Right ventricle myocardium inferior (tissue), 1 donor: ENCODE data around the gene ITGA2. TPM values are rescaled to one million over a fixed set of nuclear protein-coding genes. Genes with fewer than 3 reads are reported as not detected.

Source experiments
- ATAC-seq: fragments of 200-7000 bp; cut with Tn5 transposase; one replicate; pipeline ENCODE4 v1.9.1; 2020; ENCODE audit warnings: mild to moderate bottlenecking, moderate library complexity
- DNase-seq: peaks from one replicate; pipeline ENCODE4 v3.0.0; 2021; ENCODE audit errors: missing footprints
- intact Hi-C: fragments of 100-400 bp; cut with DNase I; formaldehyde crosslinking; loops from one replicate; pipeline ENCODE4 v1.11.0; 2022
- total RNA-seq: library from RNA; stranded (reverse); fragmentation: NEBNext Ultra II Directional; extraction: Animal tissue kit (Norgen Biotek cat#: 25700); gene quantifications from one replicate; pipeline ENCODE4 v1.2.1, GENCODE V29; 2021
- donor health status: DM: no; HTN: yes; CAD: no; lungs with severe emphysema.

The ITGA2 gene
- total RNA-seq, 1 donor from 2014 or later: 0.78 TPM

DNA sequence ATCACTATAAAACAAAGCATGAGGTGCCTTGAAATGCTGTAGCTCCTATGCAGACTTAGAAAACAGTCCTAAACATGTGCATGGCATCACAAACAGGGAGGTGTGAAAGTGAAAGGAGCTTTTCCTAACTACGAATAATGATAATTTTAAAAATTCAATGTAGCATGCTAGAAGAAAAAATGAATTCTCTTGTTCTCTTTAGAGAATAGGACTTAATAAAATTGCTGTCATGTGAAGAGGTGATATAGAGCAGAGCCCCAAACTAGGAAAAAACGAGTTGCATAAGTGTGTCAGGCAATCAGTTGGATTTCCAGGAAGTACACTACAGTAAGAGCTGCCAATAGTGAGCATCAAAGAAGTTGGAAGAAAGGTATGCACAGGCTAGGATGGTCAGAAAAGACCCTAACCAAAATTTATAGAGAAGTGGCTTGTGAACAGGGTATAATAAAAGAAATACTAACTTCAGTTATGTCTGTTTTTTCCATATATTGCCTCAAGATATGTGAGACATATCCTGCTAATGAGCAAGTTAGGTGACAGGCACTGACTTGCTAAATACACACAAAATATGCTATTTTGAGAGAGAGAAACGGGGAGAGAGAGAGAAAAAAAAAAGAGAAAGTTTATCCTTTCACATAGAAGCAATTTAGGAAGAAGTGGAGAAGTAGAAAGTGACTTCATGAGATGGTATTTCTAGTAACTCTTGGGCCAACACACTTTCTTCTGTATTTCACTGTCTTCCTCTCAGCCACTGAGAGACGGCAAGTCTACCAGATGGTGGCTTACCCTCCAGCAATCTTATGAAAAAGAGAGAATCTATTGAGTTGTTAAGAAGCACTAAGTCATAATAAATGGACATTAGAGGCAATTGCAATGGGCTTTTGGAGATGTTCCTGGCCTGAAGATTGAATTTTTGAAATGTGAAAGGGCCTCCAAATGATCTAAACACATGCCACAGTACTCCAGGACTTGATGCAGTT is 18.0 kb downstream of the ITGA2 start:
- DNase-seq: no peak
- ATAC-seq: no peak
- intact Hi-C loops: no loop called here

DNA sequence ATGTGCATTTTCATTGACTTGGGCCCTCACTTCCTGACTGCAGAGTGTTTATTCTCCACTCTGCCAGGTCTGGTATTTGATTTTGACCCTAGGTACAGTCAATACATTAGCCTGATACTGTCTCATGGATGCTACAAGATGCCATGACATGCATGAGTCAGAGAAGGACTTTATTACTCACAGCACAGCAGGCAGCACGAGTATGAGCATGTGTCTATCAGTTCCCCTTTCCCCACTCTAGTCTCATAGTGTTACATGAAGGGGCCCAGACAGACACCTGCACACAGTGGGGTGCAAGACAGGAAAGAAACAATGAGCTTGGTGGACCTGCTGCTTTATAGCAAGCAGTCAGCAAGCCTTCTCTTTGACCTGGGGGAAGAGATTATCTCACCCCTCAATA is 19.6 kb downstream of the ITGA2 start:
- intact Hi-C loops: no loop called here
- DNase-seq (no peak), ATAC-seq (no peak)

DNA sequence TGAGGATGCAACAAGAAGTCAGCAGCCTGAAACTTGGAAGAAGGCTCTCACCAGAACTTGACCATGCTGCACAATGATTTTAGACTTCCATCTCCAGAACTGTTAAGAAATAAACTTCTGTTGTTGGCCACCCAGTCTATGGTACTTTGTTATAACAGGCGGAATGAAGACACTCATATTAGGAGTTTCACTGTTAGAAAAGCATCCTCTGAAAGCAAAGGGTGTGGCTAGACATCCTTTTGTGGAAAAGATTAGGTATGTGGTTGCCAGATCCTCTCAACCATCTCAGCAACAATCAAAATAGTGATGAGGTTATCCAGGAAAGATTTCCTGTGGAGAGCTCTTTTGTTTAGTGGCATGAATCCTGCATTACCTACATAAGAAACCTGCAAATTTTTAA is 20.7 kb downstream of the ITGA2 start:
- no peak for DNase-seq
- intact Hi-C loops: no loop called here
- no peak for ATAC-seq

DNA sequence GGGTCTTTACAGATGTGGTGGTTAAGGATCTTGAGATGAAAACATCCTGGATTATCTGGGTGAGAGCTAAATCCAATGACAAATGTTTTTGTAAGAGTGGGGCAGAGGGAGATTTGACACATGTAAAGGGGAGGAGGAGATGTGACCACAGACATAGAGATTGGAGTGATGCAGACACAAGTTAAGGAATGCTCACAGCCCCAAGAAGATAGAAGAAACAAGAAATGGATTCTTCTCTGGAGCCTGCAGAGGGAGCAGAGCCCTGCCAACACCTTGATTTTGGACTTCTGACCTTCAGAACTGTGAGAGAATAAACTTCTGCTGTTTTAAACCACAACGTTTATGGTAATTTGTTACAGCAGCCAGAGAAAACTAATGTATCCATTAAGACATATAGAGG is 21.7 kb downstream of the ITGA2 start:
- ATAC-seq: no peak
- DNase-seq: no peak
- intact Hi-C loops: no loop called here

DNA sequence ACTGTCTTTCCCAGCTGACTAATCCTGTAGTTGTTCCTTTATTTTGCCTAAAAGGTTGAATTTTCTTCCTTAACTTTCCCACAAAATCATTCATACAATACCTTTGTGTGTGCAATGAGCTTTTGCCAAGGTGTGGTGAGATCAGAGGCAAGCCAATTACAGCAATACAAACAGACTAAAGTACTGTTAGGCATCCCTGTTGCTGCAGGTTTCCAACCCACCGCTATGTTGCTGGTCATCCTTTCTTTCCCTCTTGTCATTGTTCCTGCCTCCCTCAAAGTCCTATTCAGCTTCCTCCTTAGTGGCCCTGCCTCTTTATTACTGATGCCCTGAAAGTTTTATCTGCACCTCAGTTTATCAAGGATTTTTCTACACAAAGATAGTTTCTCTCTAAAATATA is 22.1 kb downstream of the ITGA2 start:
- intact Hi-C loops: no loop called here
- DNase-seq: no peak
- ATAC-seq: no peak

DNA sequence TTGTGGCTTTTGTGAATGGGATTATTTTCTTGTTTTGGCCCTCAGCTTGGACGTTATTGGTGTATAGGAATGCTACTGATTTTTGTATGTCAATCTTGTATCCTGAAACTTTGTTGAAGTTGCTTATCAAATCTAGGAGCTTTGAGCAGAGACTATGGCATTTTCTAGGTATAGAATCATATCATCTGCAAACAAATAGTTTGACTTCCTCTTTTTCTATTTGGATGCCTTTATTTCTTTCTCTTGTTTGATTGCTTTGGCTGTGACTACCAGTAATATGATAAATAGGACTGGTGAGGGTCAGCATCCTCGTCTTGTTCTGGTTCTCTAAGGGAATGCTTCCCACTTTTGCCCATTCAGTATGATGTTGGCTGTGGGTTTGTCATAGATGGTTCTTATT is 24.7 kb downstream of the ITGA2 start:
- intact Hi-C loops: no loop called here
- no peak for DNase-seq
- no peak for ATAC-seq

DNA sequence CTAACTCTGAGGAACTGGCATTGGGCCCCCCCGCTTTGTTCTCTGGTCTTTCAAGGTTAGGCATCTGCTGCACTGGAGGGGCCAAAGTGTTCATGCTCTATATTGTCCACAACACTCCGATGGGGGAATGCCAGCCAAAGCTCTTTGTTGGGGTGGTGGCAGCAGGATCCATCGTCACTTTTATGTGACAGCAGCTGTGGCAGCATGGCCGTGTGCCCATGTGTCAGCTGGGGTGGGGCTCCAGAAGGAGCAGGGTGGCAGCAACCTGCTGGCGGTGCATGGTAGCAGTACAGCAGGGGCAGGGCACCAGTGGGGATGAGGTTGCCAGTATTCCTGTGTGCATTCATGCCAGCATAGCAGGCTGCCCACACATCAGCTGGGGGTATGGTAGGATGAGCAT is 28.2 kb downstream of the ITGA2 start:
- ATAC-seq: no peak
- intact Hi-C loops: no loop called here

DNA sequence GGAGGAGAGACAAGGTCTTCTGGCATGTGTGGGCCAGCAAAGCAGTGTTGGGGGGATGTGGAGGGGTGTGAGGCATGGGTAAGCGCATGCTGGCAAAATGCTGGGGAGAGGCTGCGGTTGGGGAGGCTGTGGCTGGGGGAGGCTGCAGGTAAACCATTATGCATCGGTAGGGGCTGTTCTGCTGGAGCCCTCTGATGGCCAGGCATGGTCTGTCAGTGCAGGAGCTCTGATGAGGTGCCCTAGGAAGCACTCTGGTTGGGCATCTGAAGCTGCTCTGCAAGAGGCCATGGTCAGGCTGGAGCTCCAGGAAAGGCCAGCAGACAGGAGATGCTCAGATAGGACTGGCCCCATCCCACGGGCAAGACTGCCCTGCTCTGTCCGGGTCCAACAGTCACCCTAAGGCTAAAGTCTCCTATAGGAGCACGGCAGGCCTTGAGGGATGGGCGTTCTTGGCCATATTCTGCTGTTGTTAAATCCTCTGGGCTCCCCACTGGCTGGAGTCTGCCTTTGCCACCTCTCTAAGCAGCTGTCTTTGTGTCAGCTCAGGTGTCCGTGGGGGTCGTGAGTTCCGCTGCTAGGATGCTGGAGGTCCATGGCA is 28.7 kb downstream of the ITGA2 start:
- ATAC-seq (no peak), DNase-seq (no peak)
- intact Hi-C loops: no loop called here

More for the DNA sequence above, 28.2 kb downstream of the ITGA2 start:
- no peak for DNase-seq

DNA sequence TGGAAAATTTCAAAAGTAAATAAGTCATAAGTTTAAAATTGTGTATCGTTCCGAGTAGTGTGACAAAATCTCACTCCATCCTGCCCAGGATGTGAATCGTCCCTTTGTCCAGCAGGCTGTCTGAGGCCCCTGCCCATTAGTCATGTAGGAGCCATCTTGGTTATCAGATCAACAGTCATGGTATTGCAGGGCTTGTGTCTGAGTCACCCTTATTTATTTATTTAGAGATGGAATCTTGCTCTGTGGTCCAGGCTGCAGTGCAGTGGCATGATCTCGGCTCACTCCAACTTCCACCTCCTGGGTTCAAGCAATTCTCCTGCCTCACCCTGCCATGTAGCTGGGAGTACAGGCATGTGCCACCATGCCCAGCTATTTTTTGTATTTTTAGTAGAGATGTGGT is 30.2 kb downstream of the ITGA2 start:
- intact Hi-C loops: no loop called here
- no peak for ATAC-seq
- DNase-seq: no peak

DNA sequence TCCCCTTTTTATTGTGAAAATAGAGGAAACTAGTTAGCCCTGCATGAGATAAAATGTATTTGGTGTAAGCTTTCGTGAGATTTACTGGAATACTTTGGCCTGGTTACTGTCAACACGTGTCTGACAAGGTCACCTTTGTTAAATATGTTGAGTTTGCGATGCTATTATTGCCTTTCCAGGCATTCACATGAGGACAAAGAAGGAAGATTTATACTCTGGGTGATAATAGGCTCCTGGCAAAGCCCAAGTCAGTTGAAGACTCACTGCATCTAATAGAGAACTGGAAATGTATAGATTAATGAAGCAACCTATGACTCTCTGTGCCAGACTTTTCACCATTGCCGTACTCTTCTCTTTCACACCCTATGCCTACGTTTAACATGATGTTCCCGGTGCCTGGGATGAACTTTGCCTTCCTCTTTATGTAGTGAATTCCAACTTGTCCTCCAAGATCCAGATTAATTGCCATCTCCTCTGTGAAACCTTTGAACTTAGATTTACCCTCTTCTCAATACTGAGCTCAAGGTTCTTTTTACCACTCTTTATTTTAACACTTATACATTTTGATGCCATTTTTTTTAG is 33.9 kb downstream of the ITGA2 start:
- intact Hi-C loops: no loop called here
- ATAC-seq: no peak
- DNase-seq: no peak

DNA sequence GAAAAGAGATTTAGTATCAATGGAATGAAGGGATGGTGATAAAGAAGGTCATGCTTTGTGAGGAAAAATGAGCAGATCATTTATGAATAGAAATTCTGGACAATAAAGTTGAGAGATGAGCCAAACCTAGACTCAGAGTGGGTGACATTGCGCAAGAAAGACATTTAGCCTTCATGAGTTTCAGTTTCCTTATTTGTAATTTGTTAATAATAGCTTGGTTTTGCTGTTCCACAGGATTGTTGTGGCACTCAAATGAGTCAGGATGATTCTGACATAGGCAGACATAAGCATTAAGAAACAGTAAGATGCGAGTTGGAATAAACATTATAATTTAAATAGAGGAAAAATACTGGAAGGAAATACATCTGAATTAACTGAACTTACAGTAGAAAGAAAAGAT is 34.8 kb downstream of the ITGA2 start:
- intact Hi-C loops: no loop called here
- no peak for ATAC-seq
- DNase-seq: no peak

DNA sequence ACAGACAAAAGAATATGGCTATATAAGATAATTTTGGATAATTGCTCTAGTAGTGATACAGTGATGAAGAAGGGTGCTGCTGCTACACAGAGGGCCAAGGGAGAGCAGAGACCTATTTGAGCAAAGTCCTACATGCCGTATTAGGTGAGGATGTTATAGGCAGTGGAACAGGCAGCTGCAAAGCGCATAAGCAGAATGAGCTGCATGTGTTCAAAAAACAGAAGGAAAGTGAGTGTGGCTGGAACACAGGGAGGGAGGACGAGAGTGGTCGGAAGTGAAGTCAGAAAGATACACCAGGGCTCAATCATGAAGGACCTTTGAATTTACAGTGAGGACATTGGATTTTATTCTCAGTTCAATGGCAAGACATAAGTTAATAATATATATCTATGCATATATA is 35.4 kb downstream of the ITGA2 start:
- ATAC-seq (no peak), DNase-seq (no peak)
- intact Hi-C loops: no loop called here

DNA sequence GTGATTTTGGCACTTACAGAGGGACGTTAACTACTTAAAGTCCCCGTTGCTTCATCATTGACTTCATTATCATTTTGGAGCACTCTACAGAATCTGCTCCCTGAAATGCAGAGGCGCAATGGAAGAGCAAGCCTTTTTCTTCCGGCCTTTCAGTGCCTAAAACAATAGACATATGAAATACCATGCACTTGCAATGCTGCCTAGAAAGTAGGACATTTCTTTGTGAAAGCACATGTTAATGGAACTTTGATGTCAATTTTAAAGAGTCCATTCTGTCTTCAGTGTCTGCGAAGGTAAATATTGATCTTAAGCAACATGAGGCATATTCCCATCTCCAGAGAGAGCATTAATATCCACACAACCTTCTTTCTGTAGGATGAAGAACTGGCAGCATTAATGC is 36.3 kb downstream of the ITGA2 start:
- ATAC-seq: no peak
- intact Hi-C loops: no loop called here
- no peak for DNase-seq

DNA sequence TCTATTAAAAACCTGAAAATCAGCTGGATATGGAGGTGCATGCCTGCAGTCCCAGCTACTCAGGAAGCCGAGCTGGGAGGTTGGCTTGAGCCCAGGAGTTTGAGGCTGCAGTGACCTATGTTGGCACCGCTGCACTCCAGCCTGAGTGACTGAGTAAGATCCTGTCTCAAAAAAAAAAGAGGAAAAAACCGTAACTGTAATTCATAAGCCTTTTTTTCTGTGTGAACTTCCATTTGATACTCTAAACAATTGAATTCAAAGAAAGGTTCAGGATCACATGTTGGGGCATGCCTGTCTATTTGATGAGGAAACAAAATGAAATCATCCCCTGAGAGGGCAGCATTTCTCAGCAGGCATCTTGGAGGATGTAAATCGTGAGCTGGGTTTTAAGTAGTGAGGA is 38.8 kb downstream of the ITGA2 start:
- DNase-seq: no peak
- no peak for ATAC-seq
- intact Hi-C loops: no loop called here

DNA sequence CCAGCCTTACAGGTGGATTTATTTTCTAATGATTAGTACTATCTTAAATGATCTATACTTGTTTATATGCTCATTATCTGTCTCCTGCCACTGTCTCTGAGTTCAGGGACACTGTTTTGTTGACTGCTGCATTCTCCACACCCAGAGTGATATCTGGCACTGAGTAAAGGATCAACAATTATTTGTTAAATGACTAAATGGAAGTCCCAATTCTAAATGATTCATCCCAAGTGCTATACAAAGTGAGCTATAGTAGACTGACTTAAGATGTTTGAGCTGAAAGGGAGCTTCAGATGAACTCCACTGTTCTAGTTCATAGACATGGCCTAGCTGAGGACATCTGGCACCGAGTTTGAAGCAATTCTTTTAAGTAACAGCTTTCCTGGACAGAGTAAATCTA is 40.5 kb downstream of the ITGA2 start:
- intact Hi-C loops: loop anchor here (10.0 kb wide), 1 partner anchor 45 kb away; the partner anchor contains the start of gene ITGA2
- no peak for DNase-seq
- no peak for ATAC-seq

DNA sequence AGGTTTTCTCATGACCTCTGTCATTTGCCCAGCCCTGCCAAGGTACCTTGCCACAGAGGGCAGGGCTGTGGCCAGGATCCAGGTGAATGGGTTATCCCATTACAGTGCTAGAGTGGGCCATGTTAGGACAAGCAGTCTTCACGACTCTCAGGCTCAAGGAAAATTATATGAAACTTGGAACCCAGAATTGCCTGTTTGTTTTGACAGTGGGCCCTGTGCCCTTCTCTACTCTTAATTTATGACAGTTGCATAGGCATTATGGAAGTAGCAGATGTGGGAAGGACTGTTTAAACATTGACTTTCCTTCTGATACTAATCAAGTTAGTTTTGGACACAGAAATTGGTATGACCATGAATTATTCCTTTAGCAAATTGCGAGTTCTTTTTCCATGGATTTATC is 41.7 kb downstream of the ITGA2 start:
- ATAC-seq (no peak), DNase-seq (no peak)
- intact Hi-C loops: loop anchor here (10.0 kb wide), 1 partner anchor 46 kb away; the partner anchor contains the start of gene ITGA2

DNA sequence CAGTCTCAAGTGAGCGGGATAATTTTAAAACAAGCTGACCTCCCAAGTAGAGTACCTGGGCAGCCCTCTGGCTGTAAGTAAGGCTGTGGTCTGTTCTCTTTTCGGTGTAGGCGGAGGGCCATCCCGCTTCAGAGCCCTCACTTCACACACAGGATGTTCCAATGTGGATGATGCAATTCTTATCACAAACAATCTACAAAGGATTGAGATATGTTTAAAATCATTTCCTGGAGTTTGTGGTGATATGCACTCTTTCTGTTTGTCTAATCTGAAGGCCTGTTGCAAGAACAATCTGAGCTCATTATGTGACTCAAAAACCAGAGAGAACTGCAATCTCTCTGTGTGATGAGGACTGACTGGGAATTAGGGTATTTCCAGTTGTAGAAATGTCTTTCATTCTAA is 42.5 kb downstream of the ITGA2 start:
- no peak for ATAC-seq
- no peak for DNase-seq
- intact Hi-C loops: loop anchor here (10.0 kb wide), 1 partner anchor 47 kb away; the partner anchor contains the start of gene ITGA2

DNA sequence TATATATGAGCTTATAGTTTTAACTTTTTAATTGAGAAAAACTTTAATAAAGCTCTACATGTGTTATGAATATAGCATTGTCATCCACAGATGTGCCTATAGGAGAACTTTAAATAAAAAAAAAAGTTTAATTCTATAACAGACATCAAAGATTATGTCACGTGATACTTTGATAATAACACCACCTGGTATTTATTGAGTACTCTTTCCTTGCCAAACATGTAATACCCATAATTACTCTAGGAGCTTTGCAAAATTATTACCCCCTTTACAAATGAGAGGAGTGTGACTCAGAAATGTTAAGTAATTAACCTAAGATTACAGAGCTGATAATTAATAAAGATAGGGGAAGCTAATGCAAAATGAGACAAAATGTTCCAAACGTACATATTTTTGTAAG is 43.0 kb downstream of the ITGA2 start:
- no peak for ATAC-seq
- intact Hi-C loops: loop anchor here (10.0 kb wide), 1 partner anchor 47 kb away; the partner anchor contains the start of gene ITGA2
- DNase-seq: no peak

DNA sequence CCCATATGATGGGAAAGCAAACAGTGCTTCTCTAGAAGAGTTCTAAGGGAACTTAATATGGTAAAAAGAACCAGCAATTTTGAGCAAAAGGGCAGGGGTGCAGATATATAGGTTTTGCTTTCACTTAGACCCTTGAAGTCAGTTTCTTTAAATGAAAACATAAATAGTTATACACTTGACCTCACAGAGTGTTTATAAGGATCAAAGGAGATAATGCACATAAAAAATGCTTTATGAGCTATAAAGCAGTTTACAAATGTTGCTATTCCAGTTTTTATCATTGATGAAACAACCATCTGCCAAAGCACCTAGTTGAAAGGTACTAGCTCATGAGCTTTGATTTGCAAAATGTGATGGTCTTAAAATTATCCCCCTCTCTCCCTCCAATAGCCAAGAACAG is 45.7 kb downstream of the ITGA2 start:
- no peak for ATAC-seq
- intact Hi-C loops: loop anchor here (10.0 kb wide), 1 partner anchor 50 kb away; the partner anchor contains the start of gene ITGA2

More for the DNA sequence above, 45.7 kb downstream of the ITGA2 start:
- DNase-seq: no peak
